Measurements from ENCODE around the gene CRYBG2. TPM values are rescaled to one million over a fixed set of nuclear protein-coding genes. Genes with fewer than 3 reads are reported as not detected.

CRYBG2 gene
- polyA plus RNA-seq, 1 donor from 2014 or later = 2.5 TPM

DNA sequence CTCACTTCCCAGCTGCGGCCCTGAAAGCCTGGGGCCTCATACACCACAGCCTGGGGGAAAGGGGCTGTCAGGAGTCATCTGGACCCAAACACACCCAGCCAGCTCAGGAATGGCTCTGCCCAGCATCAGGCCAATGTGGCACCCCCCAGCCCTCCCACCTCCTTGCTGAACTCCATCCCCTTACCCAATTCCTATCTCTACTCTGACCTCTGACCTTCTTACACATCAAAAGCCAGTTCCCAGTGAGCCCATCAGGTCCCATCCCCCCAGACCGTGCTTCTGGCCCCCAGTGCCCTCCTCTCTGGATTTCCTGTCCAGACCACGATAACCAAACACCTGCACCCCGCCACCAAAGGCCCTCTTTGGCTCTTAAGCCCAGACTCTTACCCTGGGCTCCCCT lies 16.3 kb downstream of the CRYBG2 start:
- no peaks in the 10 kb centered on the region for H3F3A ChIP-seq (ENCODE audit: insufficient read depth, low read length, poor library complexity, severe bottlenecking)

GRCh38 chr1:26337206-26337535 lies 16.8 kb downstream of the CRYBG2 start:
- no peaks in the 10 kb centered on the region for H4K20me1 ChIP-seq (ENCODE audit: insufficient read depth)
- H3K79me2 ChIP-seq (replicated peaks; ENCODE audit: insufficient read depth, low read length) = no peaks in the 10 kb centered on the region
- no peaks in the 10 kb centered on the region for H3K9me2 ChIP-seq (ENCODE audit: insufficient read depth, low read length)
- H3K9ac ChIP-seq (ENCODE audit: low read length) = no peak overlapping the region
- H3K27ac ChIP-seq (ENCODE audit: low read length) = no peak overlapping the region
- H3K4me3 ChIP-seq (ENCODE audit: low read length) = no peak overlapping the region
- no peaks in the 10 kb centered on the region for H3K9me3 ChIP-seq (ENCODE audit: low read length)
- H3K27me3 ChIP-seq (ENCODE audit: insufficient read depth, low read depth, low read length) = peaks cover 18% of the 10 kb centered on the region
- no peaks in the 10 kb centered on the region for H3F3A ChIP-seq (ENCODE audit: insufficient read depth, low read length, poor library complexity, severe bottlenecking)
- H3K4me2 ChIP-seq (ENCODE audit: low read length) = no peak overlapping the region
- H3K36me3 ChIP-seq (ENCODE audit: insufficient read depth, low read length) = no peaks in the 10 kb centered on the region
- no peak for TF ChIP-seq SMC3 (conservative IDR thresholded peaks at IDR 0.05; ENCODE audit: poor library complexity)
- TF ChIP-seq RAD21 (conservative IDR thresholded peaks at IDR 0.05) = no peak
- TF ChIP-seq, protein P1, sequence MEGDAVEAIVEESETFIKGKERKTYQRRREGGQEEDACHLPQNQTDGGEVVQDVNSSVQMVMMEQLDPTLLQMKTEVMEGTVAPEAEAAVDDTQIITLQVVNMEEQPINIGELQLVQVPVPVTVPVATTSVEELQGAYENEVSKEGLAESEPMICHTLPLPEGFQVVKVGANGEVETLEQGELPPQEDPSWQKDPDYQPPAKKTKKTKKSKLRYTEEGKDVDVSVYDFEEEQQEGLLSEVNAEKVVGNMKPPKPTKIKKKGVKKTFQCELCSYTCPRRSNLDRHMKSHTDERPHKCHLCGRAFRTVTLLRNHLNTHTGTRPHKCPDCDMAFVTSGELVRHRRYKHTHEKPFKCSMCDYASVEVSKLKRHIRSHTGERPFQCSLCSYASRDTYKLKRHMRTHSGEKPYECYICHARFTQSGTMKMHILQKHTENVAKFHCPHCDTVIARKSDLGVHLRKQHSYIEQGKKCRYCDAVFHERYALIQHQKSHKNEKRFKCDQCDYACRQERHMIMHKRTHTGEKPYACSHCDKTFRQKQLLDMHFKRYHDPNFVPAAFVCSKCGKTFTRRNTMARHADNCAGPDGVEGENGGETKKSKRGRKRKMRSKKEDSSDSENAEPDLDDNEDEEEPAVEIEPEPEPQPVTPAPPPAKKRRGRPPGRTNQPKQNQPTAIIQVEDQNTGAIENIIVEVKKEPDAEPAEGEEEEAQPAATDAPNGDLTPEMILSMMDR (IDR thresholded peaks at IDR 0.05; ENCODE audit: poor library complexity, severe bottlenecking) = no peak
- TF ChIP-seq EZH2 (IDR thresholded peaks at IDR 0.05; ENCODE audit: borderline replicate concordance, insufficient read depth, low read length, poor library complexity, severe bottlenecking) = no peak
- TF ChIP-seq REST (IDR thresholded peaks at IDR 0.05; ENCODE audit: borderline replicate concordance) = no peak
- TF ChIP-seq EP300 (conservative IDR thresholded peaks at IDR 0.05; ENCODE audit: poor library complexity, severe bottlenecking) = no peak
- TF ChIP-seq TAF1 (IDR thresholded peaks at IDR 0.05; ENCODE audit: low read depth) = no peak
- no peak for TF ChIP-seq POLR2AphosphoS5 (IDR thresholded peaks at IDR 0.05)
- no peak for TF ChIP-seq MXI1 (conservative IDR thresholded peaks at IDR 0.05; ENCODE audit: poor library complexity, severe bottlenecking)
- H2AFZ ChIP-seq (ENCODE audit: low read depth, low read length) = no peak overlapping the region

More for the DNA sequence above, 16.3 kb downstream of the CRYBG2 start:
- TF ChIP-seq EZH2 (IDR thresholded peaks at IDR 0.05; ENCODE audit: borderline replicate concordance, insufficient read depth, low read length, poor library complexity, severe bottlenecking) = no peak
- TF ChIP-seq RAD21 (conservative IDR thresholded peaks at IDR 0.05) = no peak
- TF ChIP-seq TAF1 (IDR thresholded peaks at IDR 0.05; ENCODE audit: low read depth) = no peak
- TF ChIP-seq MXI1 (conservative IDR thresholded peaks at IDR 0.05; ENCODE audit: poor library complexity, severe bottlenecking) = no peak
- TF ChIP-seq, protein P1 (IDR thresholded peaks at IDR 0.05; ENCODE audit: poor library complexity, severe bottlenecking) = no peak
- no peak for TF ChIP-seq POLR2AphosphoS5 (IDR thresholded peaks at IDR 0.05)
- no peak for TF ChIP-seq SMC3 (conservative IDR thresholded peaks at IDR 0.05; ENCODE audit: poor library complexity)
- TF ChIP-seq REST (IDR thresholded peaks at IDR 0.05; ENCODE audit: borderline replicate concordance) = no peak
- TF ChIP-seq EP300 (conservative IDR thresholded peaks at IDR 0.05; ENCODE audit: poor library complexity, severe bottlenecking) = no peak
- Histone ChIP-seq H3K36me3 (ENCODE audit: insufficient read depth, low read length) (no peaks in the 10 kb centered on the region), H3K4me2 (ENCODE audit: low read length) (no peak overlapping the region), H4K20me1 (ENCODE audit: insufficient read depth) (no peaks in the 10 kb centered on the region), H3K27ac (ENCODE audit: low read length) (no peak overlapping the region), H3K4me3 (ENCODE audit: low read length) (no peak overlapping the region), H3K9me3 (ENCODE audit: low read length) (no peaks in the 10 kb centered on the region), H3K27me3 (ENCODE audit: insufficient read depth, low read depth, low read length) (peaks cover 18% of the 10 kb centered on the region), H3K9me2 (ENCODE audit: insufficient read depth, low read length) (no peaks in the 10 kb centered on the region), H2AFZ (ENCODE audit: low read depth, low read length) (no peak overlapping the region), H3K79me2 (replicated peaks; ENCODE audit: insufficient read depth, low read length) (no peaks in the 10 kb centered on the region), H3K9ac (ENCODE audit: low read length) (no peak overlapping the region)

Data from neural cell (in vitro differentiated cells).